ENCODE data around the gene NHS. TPM values are rescaled to one million over a fixed set of nuclear protein-coding genes. Genes with fewer than 3 reads are reported as not detected.

NHS gene
- total RNA-seq, 1 donor from 2014 or later, result 0.13 TPM

DNA sequence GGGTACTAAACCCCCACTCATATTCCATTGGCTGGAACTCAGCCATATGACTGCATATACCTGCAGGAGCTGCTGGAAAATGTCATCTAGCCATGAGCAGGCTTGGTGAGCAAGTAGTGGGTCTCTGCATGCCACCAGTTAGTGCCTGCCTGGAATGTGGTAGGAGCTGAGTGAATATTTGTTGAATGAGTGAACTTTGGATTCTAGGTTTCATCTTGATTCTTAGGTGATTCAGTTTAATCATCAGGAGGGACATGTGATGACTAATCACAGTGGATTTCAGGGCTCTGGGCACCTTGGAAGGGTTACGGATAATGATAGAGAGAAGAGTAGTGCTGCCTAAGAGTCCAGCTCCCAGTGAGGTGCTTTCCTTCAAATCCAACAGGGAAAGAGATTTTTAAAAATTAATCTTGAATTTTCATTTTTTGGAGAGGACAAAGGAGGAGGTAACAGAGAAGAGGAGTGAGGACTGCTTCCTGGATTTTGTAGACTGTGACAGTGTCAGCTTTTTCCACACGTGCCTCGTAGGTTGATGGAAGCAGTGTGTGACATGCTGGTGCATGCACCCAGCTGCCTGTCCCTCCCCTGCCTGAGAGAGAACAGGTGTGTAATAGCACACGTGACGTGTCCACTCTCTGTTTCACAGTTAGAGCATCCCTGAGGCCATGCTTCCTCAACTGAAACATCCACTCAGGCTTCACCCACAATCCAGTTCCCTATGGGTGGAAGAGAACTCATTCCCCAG lies 30.4 kb downstream of the NHS start:
- no peak for DNase-seq (ENCODE audit: low read depth in 2 of 2)

- no peak for DNase-seq (ENCODE audit: low read depth in 2 of 2)
These were observed 34.7 kb downstream of the NHS start for GRCh38 chrX:17409566-17410290.

DNA sequence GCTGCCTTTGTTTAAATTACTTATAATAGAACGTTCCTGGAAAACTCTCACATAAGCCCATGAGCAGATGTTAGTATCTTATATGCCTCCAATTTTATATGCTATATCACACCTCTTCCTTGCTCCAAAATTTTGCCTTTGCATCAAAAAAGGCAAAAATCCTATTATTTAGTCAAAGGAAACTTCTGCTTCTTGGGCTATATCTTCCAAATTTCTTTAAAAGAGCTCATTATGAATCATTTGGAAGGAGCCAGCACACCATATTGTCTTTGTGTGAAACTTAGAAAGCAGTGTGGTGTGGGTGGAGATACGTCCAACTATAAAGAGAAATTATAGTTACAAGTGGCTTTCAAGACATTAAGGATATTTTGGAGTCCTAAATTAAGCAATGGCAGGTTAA lies 35.7 kb downstream of the NHS start:
- no peak for DNase-seq (ENCODE audit: low read depth in 2 of 2)

GRCh38 chrX:17411205-17411604 lies 36.2 kb downstream of the NHS start:
- DNase-seq (ENCODE audit: low read depth in 2 of 2), result no peak

DNA sequence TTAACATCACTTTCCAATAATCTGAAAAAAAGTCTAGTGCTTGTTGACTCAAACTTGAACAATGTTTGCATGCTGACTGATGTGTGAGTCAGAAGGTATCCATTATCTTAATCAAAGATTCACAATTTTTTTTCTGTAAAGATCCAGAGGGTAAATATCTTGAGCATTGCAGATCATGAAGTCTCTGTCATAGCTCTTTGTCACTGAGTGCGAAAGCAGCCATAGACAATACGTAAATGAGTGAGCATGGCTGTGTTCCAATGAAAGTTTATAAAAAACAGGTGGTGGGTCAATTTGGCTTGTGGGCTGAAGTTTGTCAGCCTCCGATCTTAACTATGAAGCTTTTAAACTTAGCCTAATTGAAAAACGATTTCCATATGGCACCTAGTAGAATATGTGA lies 37.7 kb downstream of the NHS start:
- no peak for DNase-seq (ENCODE audit: low read depth in 2 of 2)

- DNase-seq (ENCODE audit: low read depth in 2 of 2), result no peak
These were observed 38.2 kb downstream of the NHS start for GRCh38 chrX:17413228-17413627.

- no peak for DNase-seq (ENCODE audit: low read depth in 2 of 2)
These were observed 39.1 kb downstream of the NHS start for GRCh38 chrX:17414027-17414658.

DNA sequence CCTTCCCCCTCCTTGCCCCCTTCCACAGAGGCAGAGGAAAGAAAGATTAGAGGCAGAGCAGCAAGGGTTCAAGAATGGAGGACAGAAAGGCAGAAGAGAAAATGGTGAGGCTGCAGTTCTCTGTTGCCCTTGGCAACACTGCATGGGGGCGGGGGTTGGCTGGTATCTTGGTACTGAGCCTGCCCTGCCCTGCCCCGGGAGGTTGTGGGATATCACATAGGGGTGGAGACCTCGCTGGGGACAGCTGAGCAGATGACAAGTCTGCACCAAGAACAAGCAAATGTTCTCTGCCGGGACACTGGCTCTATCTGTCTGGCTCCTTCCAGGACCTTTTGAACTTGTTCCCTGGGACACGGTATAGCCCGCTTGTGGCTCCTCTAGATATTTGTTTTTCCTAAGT lies 39.8 kb downstream of the NHS start:
- DNase-seq (ENCODE audit: low read depth in 2 of 2), result no peak

DNA sequence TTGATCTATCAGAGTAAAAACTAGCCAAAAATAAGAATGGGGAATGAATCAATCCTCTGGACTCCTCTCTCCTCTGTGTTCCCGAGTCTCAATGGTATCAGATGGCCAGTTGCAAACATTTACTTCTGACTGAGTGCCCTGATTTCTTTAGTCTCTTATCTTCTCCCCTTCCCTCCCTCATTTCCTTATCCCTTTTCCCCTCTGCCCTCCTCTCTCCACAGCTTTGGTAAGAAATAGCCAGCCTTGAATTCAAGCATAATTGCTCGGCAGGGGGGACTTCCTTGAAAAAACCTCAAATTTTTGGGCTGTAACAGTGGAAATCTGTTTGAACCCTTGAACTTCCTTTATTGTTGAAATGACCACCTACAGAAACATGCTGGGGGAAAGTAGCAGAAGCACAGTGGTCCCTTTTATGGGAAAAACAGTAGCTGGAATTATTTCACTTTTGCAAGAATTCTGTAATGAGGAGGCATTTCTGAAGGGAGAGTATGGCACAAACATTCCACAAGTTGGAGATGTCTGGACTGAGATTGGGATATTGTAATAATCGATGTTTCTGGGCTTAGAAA lies 40.3 kb downstream of the NHS start:
- no peak for DNase-seq (ENCODE audit: low read depth in 2 of 2)

- no peak for DNase-seq (ENCODE audit: low read depth in 2 of 2)
These were observed 42.4 kb downstream of the NHS start for GRCh38 chrX:17417372-17417771.

DNA sequence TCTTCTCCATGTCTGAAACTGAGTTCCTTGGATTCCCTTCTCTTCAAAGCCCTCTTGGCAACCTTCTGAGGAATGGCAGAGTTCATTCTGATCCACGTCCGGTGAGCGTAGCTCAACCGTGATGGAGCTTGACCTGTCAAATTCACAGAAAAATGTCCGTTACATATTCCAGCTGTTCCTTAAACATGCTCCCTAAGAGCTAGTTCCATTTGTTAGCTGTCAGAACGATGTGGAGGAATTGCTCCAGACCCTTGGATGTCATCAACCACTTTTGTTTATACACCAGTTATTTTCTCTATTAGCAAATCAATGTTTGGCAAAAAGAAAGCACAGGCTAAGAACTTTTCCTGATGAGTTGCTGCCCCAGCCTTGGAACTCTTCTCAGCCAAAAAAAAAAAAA lies 50.1 kb downstream of the NHS start:
- DNase-seq (ENCODE audit: low read depth in 2 of 2), result no peak

DNA sequence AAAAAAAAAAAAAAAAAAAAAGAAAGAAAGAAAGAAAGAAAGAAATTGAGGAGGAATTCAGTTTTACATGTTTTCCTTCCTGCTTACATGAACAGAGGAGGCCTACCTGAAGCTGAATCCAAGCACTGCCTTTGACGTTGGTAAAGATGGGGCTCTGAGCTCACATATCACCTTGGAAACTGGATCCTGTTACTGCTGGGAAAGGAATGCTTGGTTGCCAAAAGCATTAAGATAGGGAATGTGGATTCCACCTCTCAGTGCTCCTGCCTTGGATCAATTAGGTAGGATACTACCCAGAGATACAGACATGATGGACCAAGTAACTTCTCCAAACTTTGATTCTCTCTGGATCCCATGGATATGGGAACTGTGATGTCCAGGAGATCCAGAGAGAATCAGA lies 50.6 kb downstream of the NHS start:
- DNase-seq (ENCODE audit: low read depth in 2 of 2), result no peak

GRCh38 chrX:17431171-17431570 lies 56.2 kb downstream of the NHS start:
- no peak for DNase-seq (ENCODE audit: low read depth in 2 of 2)

GRCh38 chrX:17432158-17432557 lies 57.2 kb downstream of the NHS start:
- no peak for DNase-seq (ENCODE audit: low read depth in 2 of 2)

GRCh38 chrX:17433965-17434364 lies 59.0 kb downstream of the NHS start:
- no peak for DNase-seq (ENCODE audit: low read depth in 2 of 2)

GRCh38 chrX:17435476-17435875 lies 60.5 kb downstream of the NHS start:
- DNase-seq (ENCODE audit: low read depth in 2 of 2), result no peak

DNA sequence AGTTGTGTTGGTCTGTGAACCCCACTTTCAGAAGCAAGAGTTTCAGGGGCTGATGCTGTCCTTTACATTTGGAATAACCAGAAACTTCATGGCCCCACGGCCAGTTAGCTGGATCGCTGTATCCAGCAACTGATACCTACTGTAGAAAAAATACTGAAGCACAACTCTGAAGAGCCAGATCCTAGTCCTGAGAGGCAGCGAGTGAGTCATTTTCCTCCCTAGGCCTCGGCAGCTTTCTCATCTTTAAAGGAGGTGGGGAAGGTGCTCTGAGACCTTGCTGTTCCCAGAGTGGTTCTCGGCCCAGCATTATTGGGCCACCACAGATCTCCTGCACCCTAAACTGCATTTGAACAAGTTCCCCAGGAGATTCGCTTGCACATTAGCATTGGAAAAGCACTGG lies 63.2 kb downstream of the NHS start:
- no peak for DNase-seq (ENCODE audit: low read depth in 2 of 2)

GRCh38 chrX:17440258-17440657 lies 65.3 kb downstream of the NHS start:
- DNase-seq (ENCODE audit: low read depth in 2 of 2), result no peak

DNA sequence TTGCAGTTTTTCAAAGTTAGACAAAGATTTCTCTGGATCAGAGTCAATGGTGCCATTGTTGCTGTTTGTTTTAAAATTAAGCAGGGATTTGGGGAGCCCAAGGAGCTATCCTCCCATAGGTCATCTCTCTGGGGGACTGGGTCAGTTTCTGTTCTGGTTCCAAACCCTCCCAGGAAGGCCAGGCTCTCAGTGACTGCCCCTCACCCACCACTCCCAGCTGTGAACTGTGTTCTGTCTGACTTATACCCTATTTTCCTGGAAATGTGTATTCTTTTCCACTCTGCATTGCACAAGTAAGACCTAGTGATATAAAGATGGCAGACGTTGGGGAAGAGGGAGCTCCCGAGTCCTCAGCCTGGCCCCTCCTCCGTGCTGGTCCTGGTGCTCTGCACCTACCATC lies 65.8 kb downstream of the NHS start:
- no peak for DNase-seq (ENCODE audit: low read depth in 2 of 2)

GRCh38 chrX:17441965-17442364 lies 67.0 kb downstream of the NHS start:
- DNase-seq (ENCODE audit: low read depth in 2 of 2), result no peak

- DNase-seq (ENCODE audit: low read depth in 2 of 2), result no peak
These were observed 67.9 kb downstream of the NHS start for GRCh38 chrX:17442898-17443297.

DNA sequence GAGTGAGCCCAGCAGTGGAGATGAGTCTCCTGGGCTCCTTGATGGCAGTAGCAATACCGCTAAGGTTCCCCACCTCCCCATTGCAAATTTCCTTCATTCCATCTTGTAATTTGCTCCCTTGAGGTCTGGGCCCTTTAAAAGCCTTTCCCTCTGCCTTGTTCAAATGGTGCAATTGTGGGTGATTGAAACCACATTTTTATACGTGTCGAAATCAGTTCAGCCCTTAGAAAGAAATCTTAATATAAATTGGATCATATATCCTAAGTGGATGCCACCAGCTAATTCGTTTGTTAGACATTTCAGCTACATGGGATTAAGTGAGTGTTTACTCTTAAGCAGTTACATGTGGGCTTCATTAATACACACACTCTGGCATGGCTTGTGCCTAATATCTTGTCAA lies 68.6 kb downstream of the NHS start:
- DNase-seq (ENCODE audit: low read depth in 2 of 2), result no peak
